GM11168 (cell line): ENCODE results near the gene KCNIP3.
"Not testable (repeated sequence)": the region's sequence is repeated elsewhere in the genome, so short reads cannot be mapped to it uniquely, and the experiment has no call there.

Experiments
- in situ Hi-C: fragments of 300-500 bp; cut with MboI; formaldehyde crosslinking; loops from one replicate; pipeline ENCODE4 v1.12.0; 2022; ENCODE audit warnings: low sequenced_read_pairs; ENCODE audit not compliant: unreplicated experiment

KCNIP3 gene

GRCh38 chr2:95356821-95357700, 59.9 kb downstream of the KCNIP3 start:
- in situ Hi-C loops = no loop called here

DNA sequence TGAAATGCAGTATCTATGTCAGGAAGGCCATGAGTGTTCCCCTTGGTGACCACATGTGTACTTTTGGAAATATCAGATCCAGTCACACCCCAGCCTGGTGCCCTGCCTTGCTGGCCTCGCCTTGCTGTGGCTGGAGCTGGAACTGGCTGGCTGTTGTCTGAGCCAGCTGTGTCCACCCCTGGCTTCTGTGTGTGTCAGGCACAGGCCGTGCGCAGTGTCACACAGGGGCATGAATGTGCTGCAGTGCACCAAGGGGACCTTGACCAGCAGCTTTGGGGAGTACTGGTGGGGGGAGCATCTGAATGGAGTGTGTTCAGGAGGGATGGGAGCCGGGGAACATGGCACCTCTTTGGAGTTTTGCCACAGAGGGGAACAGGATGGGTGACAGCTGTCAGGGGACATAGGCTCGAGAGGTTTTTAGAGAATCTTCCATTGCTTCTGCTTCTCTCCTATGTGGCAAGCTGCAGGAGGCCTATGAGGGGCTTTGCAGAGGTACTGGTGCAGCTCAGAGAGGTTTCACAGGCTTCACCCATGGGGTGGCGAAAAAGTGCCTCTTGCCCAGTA, 60.7 kb downstream of the KCNIP3 start:
- in situ Hi-C loops = no loop called here

DNA sequence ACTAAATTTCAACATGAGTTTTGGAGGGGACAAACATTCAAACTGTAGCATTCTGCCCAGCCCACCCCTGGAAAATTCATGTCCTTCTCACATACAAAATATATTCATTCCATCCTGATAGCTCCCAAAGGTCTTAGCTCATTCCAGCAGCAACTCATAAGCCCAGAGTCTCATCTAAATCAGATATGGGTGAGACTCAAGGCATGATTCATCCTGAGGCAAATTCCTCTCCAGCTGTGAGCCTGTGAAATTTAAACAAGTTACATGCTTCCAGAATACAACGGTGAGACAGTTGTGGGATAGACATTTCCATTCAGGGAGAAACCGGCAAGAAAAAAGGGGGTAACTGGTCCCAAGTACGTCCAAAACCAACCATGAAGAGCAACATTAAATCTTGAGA, 61.9 kb downstream of the KCNIP3 start:
- in situ Hi-C loops = no loop called here

DNA sequence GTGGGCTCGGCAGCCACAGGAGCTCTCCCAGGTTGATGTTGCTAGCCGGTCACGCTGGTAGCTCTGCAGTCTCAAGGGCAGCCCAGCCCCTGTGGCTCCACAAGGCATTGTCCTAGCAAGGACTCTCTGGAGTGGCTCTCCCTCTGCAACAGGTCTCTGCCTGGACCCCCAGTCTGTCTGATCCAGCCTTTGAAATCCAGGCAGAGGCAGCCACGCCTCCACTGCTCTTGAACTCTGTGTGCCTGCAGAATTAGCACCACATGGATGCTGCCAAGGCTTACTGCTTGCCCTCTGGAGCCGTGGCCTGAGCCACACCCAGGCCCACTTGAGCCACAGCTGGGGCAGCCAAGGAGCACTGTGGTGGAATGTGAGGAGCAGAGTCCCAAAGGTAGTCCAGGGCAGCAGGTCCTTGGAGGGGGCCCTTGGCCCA, 62.4 kb downstream of the KCNIP3 start:
- in situ Hi-C loops = no loop called here

- in situ Hi-C loops = no loop called here
Measured at GRCh38 chr2:95361216-95361980, 64.3 kb downstream of the KCNIP3 start.

GRCh38 chr2:95362486-95362885, 65.3 kb downstream of the KCNIP3 start:
- in situ Hi-C loops = no loop called here

GRCh38 chr2:95366514-95366913, 69.4 kb downstream of the KCNIP3 start:
- in situ Hi-C loops = no loop called here

DNA sequence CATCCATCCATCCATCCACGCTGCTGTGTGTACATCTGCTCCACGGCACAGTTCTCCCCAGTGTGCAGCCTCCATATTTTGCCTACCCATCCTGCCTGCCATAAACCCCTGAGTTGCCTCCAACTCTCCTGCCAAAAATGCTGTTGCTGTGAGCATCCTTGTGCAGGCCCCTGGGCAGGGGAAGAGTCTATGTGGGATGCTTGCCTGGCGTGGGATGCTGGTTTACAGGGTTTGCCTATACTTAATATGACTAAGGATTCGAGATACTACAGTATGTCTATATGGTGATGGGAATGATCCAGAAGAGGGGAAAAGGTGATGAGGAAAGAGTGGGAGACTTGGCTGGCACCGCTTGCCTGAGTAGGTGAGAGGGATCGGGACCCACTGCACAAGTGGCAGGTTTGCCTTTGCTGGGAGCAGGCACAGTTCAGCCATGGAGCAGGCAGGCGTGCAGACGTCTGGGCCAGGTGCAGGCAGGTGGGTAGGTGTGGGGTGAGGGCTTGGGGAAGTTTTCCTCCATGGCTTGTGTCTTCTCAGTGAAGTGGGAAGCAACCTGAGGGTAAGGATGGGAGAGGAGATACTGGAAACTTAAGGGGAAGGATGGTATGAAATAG, 75.2 kb downstream of the KCNIP3 start:
- in situ Hi-C loops = no loop called here

- in situ Hi-C loops = no loop called here
Measured at GRCh38 chr2:95372845-95373244, 75.7 kb downstream of the KCNIP3 start.

DNA sequence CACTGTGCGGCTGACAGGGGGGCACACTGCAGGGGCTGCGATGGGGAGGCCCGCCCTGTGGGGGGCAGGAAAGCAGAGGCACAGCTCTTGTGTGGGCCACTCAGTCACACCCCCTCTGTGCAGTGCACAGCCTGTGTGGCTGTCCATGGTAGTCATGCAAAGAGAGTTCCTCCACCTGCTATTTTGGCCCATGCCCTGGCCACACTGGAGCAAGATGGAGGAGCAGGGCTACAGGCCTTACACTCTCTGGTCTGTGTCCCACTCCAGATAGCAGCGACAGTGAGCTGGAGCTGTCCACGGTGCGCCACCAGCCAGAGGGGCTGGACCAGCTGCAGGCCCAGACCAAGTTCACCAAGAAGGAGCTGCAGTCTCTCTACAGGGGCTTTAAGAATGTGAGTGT, 76.9 kb downstream of the KCNIP3 start:
- in situ Hi-C loops = no loop called here

DNA sequence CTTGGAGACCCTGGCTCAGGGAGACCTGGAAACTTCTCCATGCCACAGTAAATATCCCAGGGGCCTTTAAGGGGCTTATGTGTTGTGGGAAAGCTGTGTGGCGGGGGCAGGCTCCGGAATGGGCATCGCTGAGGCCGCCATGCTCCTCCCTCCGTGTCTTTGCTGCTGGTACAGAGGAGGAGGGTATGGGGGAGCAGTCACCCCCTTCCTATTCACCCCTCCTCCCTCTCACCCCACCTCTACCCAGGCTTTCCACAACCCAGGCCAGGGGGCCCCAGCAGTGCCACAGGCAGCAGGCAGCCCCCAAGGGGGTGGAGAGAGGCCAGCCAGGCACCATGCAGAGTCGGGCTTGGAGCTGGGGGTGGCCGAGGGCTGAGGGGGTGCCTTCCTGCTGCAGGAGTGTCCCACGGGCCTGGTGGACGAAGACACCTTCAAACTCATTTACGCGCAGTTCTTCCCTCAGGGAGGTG, 77.3 kb downstream of the KCNIP3 start:
- in situ Hi-C loops = no loop called here

- in situ Hi-C loops = no loop called here
Measured at GRCh38 chr2:95374921-95375471, 77.8 kb downstream of the KCNIP3 start.

GRCh38 chr2:95375532-95376150, 78.5 kb downstream of the KCNIP3 start:
- in situ Hi-C loops = no loop called here

GRCh38 chr2:95376311-95377215, 79.4 kb downstream of the KCNIP3 start:
- in situ Hi-C loops = no loop called here

DNA sequence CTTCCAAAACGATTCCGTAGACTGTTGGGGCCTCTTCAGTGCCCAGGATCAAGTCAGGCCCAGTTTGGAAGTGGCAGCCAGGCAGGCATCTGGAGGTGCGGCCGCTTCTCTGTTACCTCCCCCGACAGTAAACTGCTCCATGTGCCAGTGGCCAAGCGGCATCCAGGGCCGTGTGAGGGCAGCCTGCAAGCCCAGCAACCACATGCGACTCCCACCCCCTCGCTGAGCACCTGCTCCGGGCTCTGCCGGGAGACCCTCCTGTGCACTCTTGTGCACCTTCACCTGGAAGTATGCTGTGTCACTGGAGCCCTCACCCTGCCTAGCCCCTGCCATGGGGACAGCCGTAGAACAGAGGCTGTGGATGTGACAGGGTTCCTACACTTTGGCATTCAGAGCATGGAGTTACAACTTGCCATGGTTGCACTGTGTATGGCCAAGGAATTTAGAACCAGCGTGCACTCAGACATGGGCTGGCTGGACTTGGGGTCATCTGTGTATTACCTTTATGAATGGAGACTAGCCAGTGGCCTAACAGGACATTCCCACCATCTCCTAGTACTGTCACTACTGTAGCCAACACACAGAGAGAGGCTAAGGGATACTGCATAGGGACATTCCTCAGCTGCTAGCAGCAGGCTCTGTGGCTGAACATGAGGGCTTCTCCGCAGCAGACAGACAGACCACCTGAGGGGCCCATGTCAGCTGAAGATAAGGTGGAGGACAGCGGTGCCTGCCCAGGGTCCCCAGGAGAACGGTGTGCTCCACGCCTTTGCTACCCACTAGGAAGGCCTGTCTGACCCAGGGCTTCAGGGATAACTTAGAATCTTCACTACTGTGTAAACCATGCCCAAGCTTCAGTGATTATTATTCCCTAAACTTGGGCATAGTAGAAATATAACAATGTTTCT, 80.3 kb downstream of the KCNIP3 start:
- in situ Hi-C loops = no loop called here

DNA sequence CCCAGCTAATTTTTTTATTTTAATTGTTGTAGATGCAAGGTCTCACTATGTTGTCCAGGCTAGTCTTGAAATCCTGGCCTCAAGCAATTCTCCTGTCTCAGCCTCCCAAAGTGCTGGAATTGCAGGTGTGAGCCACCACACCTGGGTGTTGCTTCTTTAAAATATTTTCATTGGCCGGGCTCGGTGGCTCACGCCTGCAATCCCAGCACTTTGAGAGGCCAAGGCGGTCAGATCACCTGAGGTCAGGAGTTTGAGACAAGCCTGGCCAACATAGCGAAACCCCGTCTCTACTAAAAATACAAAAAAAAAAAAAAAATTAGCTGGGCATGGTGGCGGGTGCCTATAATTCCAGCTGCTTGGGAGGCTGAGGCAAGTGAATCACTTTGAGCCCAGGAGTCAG, 81.1 kb downstream of the KCNIP3 start:
- in situ Hi-C loops = not testable (repeated sequence)

GRCh38 chr2:95379371-95379831, 82.3 kb downstream of the KCNIP3 start:
- in situ Hi-C loops = no loop called here

DNA sequence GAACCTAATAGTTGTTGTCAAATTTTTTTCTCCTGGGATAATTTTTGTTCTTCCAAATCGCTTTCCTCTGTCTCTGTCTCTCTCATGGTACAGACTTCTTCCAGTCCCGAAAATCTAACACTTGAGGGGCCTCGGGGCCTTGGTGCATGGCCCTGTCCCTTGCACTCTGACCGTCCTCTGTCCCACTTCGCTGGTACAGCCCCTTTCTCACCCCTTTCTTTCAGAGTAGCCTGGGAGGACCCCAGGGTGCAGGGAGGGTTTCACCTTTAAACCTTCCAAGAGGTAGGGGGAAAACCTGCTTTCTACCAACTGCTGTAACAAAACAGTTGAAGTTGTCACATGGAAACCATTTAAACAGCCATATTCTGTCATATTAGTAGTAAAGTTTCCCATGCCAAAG, 83.1 kb downstream of the KCNIP3 start:
- in situ Hi-C loops = no loop called here
